IPS-NIHi7 (cell line): Measurements from ENCODE around the gene KCNQ1.

ENCODE experiments used
- DNase-seq: peaks from one replicate; pipeline ENCODE4 v3.0.0; 2012; ENCODE audit warnings: mixed read lengths; ENCODE audit errors: extremely low spot score

The KCNQ1 gene

GRCh38 chr11:2577991-2578928 is 133.5 kb downstream of the KCNQ1 start:
- DNase-seq: no peak

DNA sequence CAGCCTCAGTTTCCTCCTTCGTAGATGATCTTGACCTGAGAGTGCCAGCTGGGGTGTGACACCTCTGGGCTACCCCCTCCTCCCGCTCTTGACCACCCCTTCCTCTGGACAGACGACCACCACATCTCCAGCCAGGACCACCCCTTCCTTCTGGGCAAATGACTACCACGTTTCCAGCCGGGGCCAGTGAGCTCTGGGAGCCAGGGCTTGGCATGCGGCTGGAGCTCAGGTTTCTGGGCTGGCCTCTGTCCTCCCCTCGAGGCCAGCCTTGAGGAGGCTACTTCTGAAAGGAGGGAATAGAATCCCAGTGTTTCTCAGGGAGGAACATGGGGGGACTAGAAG is 134.1 kb downstream of the KCNQ1 start:
- DNase-seq: no peak

- DNase-seq: no peak
Observed at GRCh38 chr11:2579315-2580060, 134.7 kb downstream of the KCNQ1 start.

DNA sequence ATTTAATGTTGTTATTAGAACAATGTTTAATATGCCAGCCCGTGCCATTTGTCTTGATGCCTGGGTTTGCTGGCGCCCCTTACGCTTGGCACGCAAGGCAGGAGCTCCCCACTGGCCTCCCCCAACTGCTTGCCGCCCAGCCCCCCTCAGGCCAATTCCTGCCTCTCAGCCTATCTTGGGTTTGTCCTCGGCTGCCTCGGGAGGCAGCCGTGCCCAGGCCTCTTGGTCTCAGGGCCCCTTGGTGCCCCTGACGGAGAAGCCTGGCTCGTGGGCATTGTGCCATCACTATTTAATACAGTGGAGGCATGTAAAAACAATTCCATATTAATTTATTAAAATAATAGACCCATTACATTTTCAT is 135.2 kb downstream of the KCNQ1 start:
- DNase-seq: no peak

GRCh38 chr11:2580571-2581001 is 135.8 kb downstream of the KCNQ1 start:
- DNase-seq: no peak

DNA sequence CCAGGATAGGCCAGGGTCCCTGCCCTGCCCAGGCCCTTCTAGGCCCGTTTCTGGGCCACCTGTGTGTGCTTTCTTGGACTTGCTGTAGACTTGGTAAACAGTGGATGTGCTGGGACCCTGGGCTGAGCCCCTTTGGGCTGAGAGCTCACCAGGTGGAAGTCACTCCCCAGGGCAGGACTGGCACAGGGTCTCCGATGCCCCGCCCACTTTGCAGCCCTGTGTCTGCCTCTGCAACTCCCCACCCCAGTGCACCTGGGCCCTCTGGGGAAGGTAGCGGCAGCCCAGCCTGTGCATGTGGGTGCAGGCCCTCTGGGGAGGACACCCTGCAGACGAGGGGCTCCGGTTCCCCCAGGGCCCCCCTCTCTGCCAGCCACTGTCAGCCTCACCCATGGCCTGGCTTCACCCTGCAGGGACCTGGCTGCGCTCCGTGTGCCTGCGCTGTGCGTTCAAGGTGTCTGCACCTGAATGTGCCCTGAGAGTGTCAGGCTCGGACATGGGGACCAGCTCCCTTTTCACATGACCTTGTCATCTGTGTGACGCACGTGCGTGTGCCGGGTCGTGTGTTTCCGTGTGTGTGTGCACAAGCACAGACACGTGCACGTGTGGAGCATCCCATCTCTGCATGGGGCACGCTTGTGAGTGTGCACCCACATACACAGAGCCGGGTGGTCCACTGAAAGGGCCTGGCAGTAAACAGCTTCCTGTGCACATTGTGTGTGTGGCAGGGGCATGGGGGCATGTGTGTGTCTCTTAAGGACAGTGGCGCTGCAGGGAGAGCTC is 136.5 kb downstream of the KCNQ1 start:
- no peak for DNase-seq

GRCh38 chr11:2581931-2582350 is 137.1 kb downstream of the KCNQ1 start:
- DNase-seq: no peak

DNA sequence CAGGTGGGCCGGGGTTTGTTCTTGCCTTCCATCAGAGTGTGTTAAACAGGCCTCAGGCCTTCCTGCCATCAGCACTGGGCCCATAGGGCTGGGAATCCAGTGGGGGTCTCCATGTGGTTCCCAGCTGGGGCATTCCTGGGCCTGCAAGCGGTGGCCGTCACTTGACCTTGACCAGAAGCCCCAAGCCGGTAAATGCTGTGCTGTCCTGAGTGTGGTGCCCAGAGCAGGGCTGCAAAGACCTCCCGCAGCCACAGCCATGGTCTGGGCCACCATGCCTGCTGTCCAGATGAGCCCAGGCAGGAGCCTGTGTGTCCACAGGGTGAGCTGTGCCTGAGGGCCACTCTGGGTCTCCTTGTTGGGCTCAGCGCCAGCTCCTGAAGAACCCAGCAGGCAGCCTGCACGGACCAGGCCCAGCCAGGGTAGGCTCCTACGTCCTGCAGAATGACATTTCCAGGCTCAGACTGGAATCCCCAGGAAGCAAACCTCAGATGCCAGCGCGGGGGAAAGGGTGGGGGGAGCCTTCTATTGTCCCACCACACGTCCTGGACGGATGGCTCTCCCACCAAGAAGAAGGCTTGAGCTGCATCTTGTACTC is 137.6 kb downstream of the KCNQ1 start:
- DNase-seq: no peak

- no peak for DNase-seq
Observed at GRCh38 chr11:2582946-2583604, 138.3 kb downstream of the KCNQ1 start.

DNA sequence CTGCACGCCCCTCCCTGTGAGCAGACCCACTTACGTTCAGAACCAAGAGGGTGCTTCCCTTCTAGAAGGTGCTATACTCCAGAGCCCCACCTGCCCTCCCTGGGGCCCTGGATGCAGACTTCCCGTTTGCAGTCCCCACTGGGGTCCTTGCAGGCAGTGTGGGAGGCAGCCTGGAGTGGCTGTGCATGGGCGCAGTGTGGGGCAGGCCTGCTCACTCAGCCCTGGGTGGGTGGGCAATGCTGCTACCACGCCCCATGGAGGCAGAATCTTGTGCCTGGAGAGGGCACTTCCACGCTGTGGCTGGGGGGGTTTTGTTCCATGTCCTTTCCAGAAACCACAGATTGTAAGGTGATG is 138.8 kb downstream of the KCNQ1 start:
- DNase-seq: no peak

- DNase-seq: no peak
Observed at GRCh38 chr11:2584434-2584811, 139.6 kb downstream of the KCNQ1 start.

DNA sequence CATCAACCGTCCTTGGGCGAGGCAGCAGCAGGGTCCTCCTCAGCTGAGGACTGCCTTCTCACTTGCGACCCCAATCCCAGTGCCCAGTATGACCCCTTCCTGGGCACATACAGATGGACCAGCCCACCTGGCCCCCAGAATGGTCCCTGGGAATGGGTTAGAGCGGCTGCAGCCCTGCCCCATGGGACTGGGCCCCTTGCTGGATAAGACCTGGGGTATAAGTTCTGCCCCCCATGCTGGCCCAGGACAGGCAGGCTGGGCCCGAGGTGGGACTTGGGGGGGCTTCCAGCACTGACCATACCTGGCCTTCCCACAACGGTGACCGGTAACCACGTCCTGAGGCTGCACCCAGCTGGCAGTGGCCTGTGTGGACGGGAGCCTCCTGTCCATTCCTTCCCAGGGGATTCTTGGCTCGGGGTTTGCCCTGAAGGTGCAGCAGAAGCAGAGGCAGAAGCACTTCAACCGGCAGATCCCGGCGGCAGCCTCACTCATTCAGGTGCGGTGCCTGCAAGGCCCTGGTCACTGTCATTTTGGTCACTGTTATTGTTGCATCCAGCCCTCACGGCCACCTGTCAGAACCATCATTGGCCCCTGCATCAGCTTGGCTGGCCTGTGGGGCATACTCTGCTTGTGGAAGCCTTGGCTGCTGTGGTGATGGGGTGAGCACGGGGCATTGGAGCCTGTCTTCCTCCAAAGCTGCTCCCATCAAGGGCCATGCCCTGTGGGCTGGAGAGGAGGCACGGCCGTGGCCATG is 140.2 kb downstream of the KCNQ1 start:
- no peak for DNase-seq

DNA sequence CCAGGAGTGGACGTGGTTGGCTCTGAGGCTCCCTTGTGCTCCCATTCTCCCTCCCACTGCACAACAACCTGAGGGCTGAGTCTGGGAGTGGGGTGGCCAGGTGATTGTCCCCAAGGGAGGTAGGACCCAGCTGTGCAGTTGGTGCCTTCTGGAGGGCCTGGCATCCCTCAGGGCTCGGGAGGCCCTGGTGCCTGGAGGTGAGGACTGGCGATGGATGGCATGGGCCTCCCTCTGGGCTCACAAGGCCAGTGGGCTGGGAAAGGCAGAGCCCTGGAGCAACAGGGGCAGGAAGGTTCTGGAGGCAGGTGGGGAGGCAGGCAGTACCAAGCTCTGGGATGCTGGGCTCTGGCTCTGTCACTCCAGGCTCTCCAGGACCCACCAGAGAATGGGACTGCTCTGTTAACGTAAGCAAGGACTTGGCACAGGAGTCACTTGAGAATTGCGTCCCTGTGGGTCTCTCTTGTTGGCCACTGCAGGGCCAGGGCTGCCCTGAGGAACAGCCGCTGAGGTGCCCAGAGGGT is 140.8 kb downstream of the KCNQ1 start:
- no peak for DNase-seq

- DNase-seq: no peak
Observed at GRCh38 chr11:2586087-2586792, 141.4 kb downstream of the KCNQ1 start.

GRCh38 chr11:2586793-2587131 is 142.0 kb downstream of the KCNQ1 start:
- DNase-seq: no peak

DNA sequence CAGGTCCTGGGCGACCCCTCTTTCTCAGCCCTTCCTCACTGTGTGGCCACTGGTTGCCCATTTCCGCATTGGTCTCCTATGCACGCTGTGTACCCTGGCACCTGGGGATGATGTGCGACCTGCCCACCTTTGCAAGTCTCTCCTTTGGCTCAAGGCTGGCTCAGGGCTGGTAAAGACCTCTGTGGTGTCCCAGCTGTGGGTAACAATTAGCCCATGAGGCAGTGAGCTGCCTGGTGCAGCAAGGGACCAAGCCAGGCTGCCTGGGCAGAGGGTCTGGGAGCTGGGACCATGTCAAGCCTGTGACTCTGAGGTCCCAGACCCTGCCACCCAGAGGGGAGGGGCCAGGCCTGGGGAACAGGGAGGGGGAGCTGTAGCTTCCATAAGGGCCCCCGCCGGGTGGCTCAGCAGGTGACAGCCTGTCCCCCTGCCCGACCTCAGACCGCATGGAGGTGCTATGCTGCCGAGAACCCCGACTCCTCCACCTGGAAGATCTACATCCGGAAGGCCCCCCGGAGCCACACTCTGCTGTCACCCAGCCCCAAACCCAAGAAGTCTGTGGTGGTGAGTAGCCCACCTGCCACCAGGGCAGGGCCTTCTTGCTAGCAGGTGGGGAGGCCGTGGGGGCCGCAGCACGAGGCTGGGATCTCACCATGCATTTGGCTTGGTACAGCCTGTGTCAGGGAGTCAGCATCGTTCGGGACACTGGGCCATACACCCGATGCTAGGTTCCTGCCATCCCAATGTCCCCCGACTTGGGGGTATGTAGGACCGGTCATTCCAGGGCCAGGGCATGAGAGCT is 142.5 kb downstream of the KCNQ1 start:
- DNase-seq: no peak

- no peak for DNase-seq
Observed at GRCh38 chr11:2587976-2588748, 143.4 kb downstream of the KCNQ1 start.

DNA sequence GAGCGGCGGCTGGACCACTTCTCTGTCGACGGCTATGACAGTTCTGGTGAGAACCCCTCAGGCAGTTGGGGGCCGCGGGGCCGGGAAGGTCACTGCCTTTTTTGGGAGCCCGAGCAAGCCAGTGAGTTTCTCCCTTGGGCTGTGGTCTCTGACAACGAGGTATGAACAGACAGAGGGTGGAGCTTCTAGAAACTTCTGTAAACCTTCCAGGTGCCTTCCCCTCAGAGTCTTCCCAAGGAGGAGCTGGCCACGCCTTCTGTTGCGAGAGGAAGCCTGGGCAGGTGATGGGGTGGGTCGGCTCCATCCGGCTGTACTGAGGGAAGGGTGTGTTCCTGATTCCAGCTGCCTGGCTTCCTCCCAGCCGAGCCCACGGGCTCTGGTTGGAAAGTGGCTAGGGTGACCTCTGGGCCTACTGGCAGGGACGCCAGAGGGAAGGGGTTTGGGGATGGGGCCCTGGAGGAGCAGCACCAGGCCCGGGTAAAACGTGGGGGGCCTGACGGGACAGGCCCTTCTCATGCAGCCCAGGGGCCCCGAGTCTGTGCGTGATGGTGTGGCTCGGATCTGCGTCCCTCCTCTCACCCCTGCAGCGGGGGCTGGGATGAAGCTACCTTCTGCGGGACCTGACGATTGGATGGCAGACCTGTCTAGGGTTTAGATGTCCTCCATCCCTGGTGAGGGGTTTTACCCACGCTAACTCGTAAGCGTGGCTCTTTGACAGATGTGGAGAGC is 144.2 kb downstream of the KCNQ1 start:
- peak; percentile 12 for DNase-seq
